ENCODE results near the gene C13orf42. TPM values are rescaled to one million over a fixed set of nuclear protein-coding genes. Genes with fewer than 3 reads are reported as not detected.

The C13orf42 gene
- total and polyA plus RNA-seq, 4 donors: 0.04 to 0.23 TPM; not detected in 2

- DNase-seq: peak in 2 of 3 donors; percentile 54 to 59
Observed at GRCh38 chr13:51066091-51066831, 44.8 kb downstream of the C13orf42 start.

GRCh38 chr13:51065372-51066090 lies 45.5 kb downstream of the C13orf42 start:
- no peak for TF ChIP-seq CTCF (IDR thresholded peaks at IDR 0.05; ENCODE audit: control extremely low read depth, extremely low read depth)
- no peaks in the 10 kb centered on the region for H3K36me3 ChIP-seq (ENCODE audit: control insufficient read depth in 4 of 4, insufficient read depth in 4 of 4, low read length in 4 of 4)
- H3K27me3 ChIP-seq (ENCODE audit: control insufficient read depth in 3 of 3, insufficient read depth in 3 of 3, low read length in 2 of 3): no peaks in the 10 kb centered on the region
- no peaks in the 10 kb centered on the region for H3K9me3 ChIP-seq (ENCODE audit: control insufficient read depth in 4 of 4, insufficient read depth in 3 of 4, low read length in 3 of 4)
- peak; percentile 31 for ATAC-seq (ENCODE audit: insufficient read depth, low FRiP score)
- H3K9ac ChIP-seq (ENCODE audit: insufficient read depth in 1 of 2, low read length in 2 of 2): no peak overlapping the region
- H3K4me1 ChIP-seq (ENCODE audit: control insufficient read depth in 5 of 5, insufficient read depth in 5 of 5, low read length in 5 of 5): peaks cover 0 to 37% (median 19%) of the 10 kb centered on the region in 5 donors
- no peak overlapping the region for H3K4me3 ChIP-seq
- no peak for DNase-seq
- 63% methylated on average over 10 of the region's 10 CpGs for WGBS, 2 donors
- peak overlapping the region in 1 of 2 donors; percentile 27 for H3K27ac ChIP-seq (ENCODE audit: low read depth in 1 of 2, low read length in 1 of 2)

More at GRCh38 chr13:51066091-51066831, 44.8 kb downstream of the C13orf42 start:
- H3K27me3 ChIP-seq (ENCODE audit: control insufficient read depth in 3 of 3, insufficient read depth in 3 of 3, low read length in 2 of 3): no peaks in the 10 kb centered on the region
- H3K27ac ChIP-seq (ENCODE audit: low read depth in 1 of 2, low read length in 1 of 2): peak overlapping the region in 1 of 2 donors; percentile 27
- peaks cover 0 to 37% (median 19%) of the 10 kb centered on the region in 5 donors for H3K4me1 ChIP-seq (ENCODE audit: control insufficient read depth in 5 of 5, insufficient read depth in 5 of 5, low read length in 5 of 5)
- no peak for TF ChIP-seq CTCF (IDR thresholded peaks at IDR 0.05; ENCODE audit: control extremely low read depth, extremely low read depth)
- H3K9ac ChIP-seq (ENCODE audit: insufficient read depth in 1 of 2, low read length in 2 of 2): peak overlapping the region in 1 of 2 donors; percentile 44
- 16 to 38% methylated on average over 15 of the region's 15 CpGs for WGBS, 2 donors
- ATAC-seq (ENCODE audit: insufficient read depth, low FRiP score): no peak
- H3K36me3 ChIP-seq (ENCODE audit: control insufficient read depth in 4 of 4, insufficient read depth in 4 of 4, low read length in 4 of 4): no peaks in the 10 kb centered on the region
- H3K9me3 ChIP-seq (ENCODE audit: control insufficient read depth in 4 of 4, insufficient read depth in 3 of 4, low read length in 3 of 4): no peaks in the 10 kb centered on the region
- no peak overlapping the region for H3K4me3 ChIP-seq

- ATAC-seq (ENCODE audit: insufficient read depth, low FRiP score) (no peak), DNase-seq (no peak)
- Histone ChIP-seq H3K4me3 (no peak overlapping the region), H3K9me3 (ENCODE audit: control insufficient read depth in 4 of 4, insufficient read depth in 3 of 4, low read length in 3 of 4) (no peaks in the 10 kb centered on the region), H3K36me3 (ENCODE audit: control insufficient read depth in 4 of 4, insufficient read depth in 4 of 4, low read length in 4 of 4) (no peaks in the 10 kb centered on the region), H3K27me3 (ENCODE audit: control insufficient read depth in 3 of 3, insufficient read depth in 3 of 3, low read length in 2 of 3) (no peaks in the 10 kb centered on the region), H3K9ac (ENCODE audit: insufficient read depth in 1 of 2, low read length in 2 of 2) (no peak overlapping the region), H3K27ac (ENCODE audit: low read depth in 1 of 2, low read length in 1 of 2) (no peak overlapping the region), H3K4me1 (ENCODE audit: control insufficient read depth in 5 of 5, insufficient read depth in 5 of 5, low read length in 5 of 5) (peaks cover 0 to 34% (median 19%) of the 10 kb centered on the region in 5 donors)
- 82 to 91% methylated on average over 4 of the region's 4 CpGs for WGBS, 2 donors
- no peak for TF ChIP-seq CTCF (IDR thresholded peaks at IDR 0.05; ENCODE audit: control extremely low read depth, extremely low read depth)
Observed at GRCh38 chr13:51064753-51065152, 46.3 kb downstream of the C13orf42 start.
